ENCODE results near the gene KCNMA1. TPM values are rescaled to one million over a fixed set of nuclear protein-coding genes. Genes with fewer than 3 reads are reported as not detected.
A peak's percentile ranks its signal among the peaks of the same experiment; 100 is the strongest.

The KCNMA1 gene
- total and polyA plus RNA-seq, 10 of the 15 experiments (the other 5 are each of a cell fraction or from before 2014, with no cell fraction given) = 8.5 to 77.0 (median 21.3) TPM

GRCh38 chr10:77685432-77685831, 47.8 kb upstream of the KCNMA1 start:
- 51% methylated on average over 4 of the region's 4 CpGs for WGBS (ENCODE audit: insufficient coverage, insufficient replicate concordance, low lambda C conversion rate, missing lambda C conversion rate)
- H3K79me2 ChIP-seq (ENCODE audit: control insufficient read depth, insufficient read depth, low read length) = no peaks in the 10 kb centered on the region
- peaks cover 2% of the 10 kb centered on the region; the same call in 2 of the 3 replicates for H3K9me3 ChIP-seq (replicated peaks; ENCODE audit: control insufficient read depth, insufficient read depth, low read length)
- in situ Hi-C loops (cut with MboI) = no loop called here
- no TSS peak for BruUV-seq (replicated peaks)
- FAIRE-seq = no peak
- H3K4me3 ChIP-seq = no peak overlapping the region
- H2AFZ ChIP-seq (ENCODE audit: control insufficient read depth, low read depth, low read length) = no peak overlapping the region
- H3K4me2 ChIP-seq (ENCODE audit: control insufficient read depth, insufficient read depth) = no peak overlapping the region
- ChIA-PET RAD21 (ENCODE audit: unreplicated experiment) (interaction anchor here (0.6 to 1.1 kb wide), 7 partner anchors 19 to 432 kb away, joined by 3 to 4 read pairs (median 3); no protein-coding TSS in a partner anchor), POLR2A (interaction anchor here (0.6 to 1.5 kb wide), 4 partner anchors 9 to 42 kb away, joined by 4 to 5 read pairs (median 4); no protein-coding TSS in a partner anchor), CTCF (interaction anchor here (1.7 to 3.0 kb wide), 5 partner anchors 13 to 43 kb away, joined by 6 to 25 read pairs (median 12); no protein-coding TSS in a partner anchor), SMC1A (ENCODE audit: uncharacterized antibody, unreplicated experiment) (interaction anchor here (1.0 to 2.4 kb wide), 7 partner anchors 9 to 41 kb away, joined by 3 to 16 read pairs (median 7); no protein-coding TSS in a partner anchor)
- intact Hi-C loops (cut with micrococcal nuclease; ENCODE audit: unreplicated experiment) = no loop called here
- peaks cover 47% of the 10 kb centered on the region for H3K4me1 ChIP-seq (ENCODE audit: control insufficient read depth, insufficient read depth, low read length)
- no peaks in the 10 kb centered on the region for H4K20me1 ChIP-seq (ENCODE audit: control insufficient read depth, insufficient read depth)
- no peak overlapping the region for H3K9ac ChIP-seq (ENCODE audit: control insufficient read depth, insufficient read depth, low read length)
- H3K36me3 ChIP-seq (ENCODE audit: control insufficient read depth in 2 of 2, insufficient read depth in 2 of 2, low read length in 1 of 2) = no peaks in the 10 kb centered on the region
- no peak for DNase-seq (ENCODE audit: low read depth, low spot score)
- H3K27ac ChIP-seq (ENCODE audit: control insufficient read depth, insufficient read depth) = no peak overlapping the region
- ATAC-seq = peak; percentile 81
- H3K27me3 ChIP-seq (replicated peaks in 1 of 2; ENCODE audit: control insufficient read depth in 2 of 2, insufficient read depth in 2 of 2, low read length in 1 of 2) = no peaks in the 10 kb centered on the region
- TF ChIP-seq PKNOX1 (IDR thresholded peaks at IDR 0.05) = peak; percentile 24; the same call in 1 of the 2 replicates
- TF ChIP-seq RFX5 (IDR thresholded peaks at IDR 0.05; ENCODE audit: low read depth, low read length) = no peak
- no peak for TF ChIP-seq STAT3 (IDR thresholded peaks at IDR 0.05; ENCODE audit: low read depth, low read length)
- no peak for TF ChIP-seq RAD21 (IDR thresholded peaks at IDR 0.05; ENCODE audit: insufficient read depth, low read depth, low read length)
- no peak for TF ChIP-seq E2F4 (IDR thresholded peaks at IDR 0.05; ENCODE audit: low read depth, low read length)
- peak in 1 of 2 experiments; percentile 12; a peak in 1 of 4 replicates for TF ChIP-seq BHLHE40 (IDR thresholded peaks at IDR 0.05; ENCODE audit: borderline replicate concordance in 1 of 2, low read depth in 2 of 2, low read length in 1 of 2)
- TF ChIP-seq ZNF687 (IDR thresholded peaks at IDR 0.05) = peak; percentile 43
- TF ChIP-seq CREB1 (IDR thresholded peaks at IDR 0.05; ENCODE audit: low read depth) = no peak
- no peak for TF ChIP-seq USF1 (IDR thresholded peaks at IDR 0.05; ENCODE audit: borderline replicate concordance, extremely low read length, insufficient read depth, low read depth, low read length)
- peak in 1 of 3 experiments; percentile 15; a peak in 1 of 6 replicates for TF ChIP-seq CTCF (IDR thresholded peaks at IDR 0.05 in 2 of 3, conservative IDR thresholded peaks at IDR 0.05 in 1 of 3; ENCODE audit: control insufficient read depth in 2 of 3, extremely low read depth in 1 of 3, insufficient read depth in 1 of 3, low read depth in 3 of 3, low read length in 3 of 3)
- TF ChIP-seq MYC (IDR thresholded peaks at IDR 0.05; ENCODE audit: insufficient read depth, insufficient read length, insufficient replicate concordance, low read length, severe bottlenecking) = no peak
